ENCODE results near the gene ERBB3.
A peak's percentile ranks its signal among the peaks of the same experiment; 100 is the strongest.
"Not testable (repeated sequence)": the region's sequence is repeated elsewhere in the genome, so short reads cannot be mapped to it uniquely, and the experiment has no call there.

ERBB3 gene

DNA sequence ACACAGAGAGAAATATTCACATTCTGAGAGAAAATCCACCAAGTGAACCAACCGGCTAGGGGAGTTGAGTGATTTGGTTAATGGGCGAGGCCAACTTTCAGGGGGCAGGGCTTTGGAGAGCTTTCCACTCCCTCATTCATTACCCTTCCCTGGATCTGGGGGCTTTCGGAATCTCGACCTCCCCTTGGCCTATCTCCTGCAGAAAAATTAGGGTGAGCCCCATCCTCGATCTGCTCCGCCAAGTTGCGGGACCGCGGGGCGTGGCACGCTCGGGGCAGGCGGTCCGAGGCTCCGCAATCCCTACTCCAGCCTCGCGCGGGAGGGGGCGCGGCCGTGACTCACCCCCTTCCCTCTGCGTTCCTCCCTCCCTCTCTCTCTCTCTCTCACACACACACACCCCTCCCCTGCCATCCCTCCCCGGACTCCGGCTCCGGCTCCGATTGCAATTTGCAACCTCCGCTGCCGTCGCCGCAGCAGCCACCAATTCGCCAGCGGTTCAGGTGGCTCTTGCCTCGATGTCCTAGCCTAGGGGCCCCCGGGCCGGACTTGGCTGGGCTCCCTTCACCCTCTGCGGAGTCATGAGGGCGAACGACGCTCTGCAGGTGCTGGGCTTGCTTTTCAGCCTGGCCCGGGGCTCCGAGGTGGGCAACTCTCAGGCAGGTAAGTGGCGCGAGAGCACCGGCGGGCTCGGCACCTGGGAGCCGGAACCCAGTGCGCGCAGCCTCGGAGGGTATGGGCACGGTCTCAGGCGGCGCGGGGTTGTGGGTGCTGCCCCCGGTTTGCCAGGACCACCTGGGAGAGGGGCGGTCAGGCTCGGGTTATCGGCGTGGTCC is at the start of gene ERBB3:
TSS of gene ERBB3 (plus strand) at position 443 of the 833 bp plus-strand sequence. CDS start at position 579, 136 bp downstream.
- DNase-seq, result peak; percentile 35 to 67

DNA sequence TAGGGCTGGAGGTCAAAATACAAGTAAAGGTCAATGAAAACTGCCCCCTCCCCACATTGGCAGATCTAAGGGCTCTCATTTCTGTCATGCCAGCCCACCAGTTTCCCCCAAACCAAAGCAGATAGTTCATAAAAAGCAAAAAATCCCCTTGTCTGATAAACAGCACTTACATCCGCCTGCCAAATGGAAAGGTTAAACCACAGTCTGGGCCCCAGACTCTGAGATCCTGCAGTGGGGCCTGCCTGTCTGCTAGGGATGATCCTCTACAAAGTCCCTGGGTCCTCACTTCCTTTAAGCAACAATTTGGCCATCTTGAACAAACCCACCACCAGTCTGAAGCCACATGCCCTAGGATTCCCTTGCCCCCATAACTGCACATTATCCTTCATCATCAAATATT is 48.0 kb upstream of the ERBB3 start:
- DNase-seq, result no peak

DNA sequence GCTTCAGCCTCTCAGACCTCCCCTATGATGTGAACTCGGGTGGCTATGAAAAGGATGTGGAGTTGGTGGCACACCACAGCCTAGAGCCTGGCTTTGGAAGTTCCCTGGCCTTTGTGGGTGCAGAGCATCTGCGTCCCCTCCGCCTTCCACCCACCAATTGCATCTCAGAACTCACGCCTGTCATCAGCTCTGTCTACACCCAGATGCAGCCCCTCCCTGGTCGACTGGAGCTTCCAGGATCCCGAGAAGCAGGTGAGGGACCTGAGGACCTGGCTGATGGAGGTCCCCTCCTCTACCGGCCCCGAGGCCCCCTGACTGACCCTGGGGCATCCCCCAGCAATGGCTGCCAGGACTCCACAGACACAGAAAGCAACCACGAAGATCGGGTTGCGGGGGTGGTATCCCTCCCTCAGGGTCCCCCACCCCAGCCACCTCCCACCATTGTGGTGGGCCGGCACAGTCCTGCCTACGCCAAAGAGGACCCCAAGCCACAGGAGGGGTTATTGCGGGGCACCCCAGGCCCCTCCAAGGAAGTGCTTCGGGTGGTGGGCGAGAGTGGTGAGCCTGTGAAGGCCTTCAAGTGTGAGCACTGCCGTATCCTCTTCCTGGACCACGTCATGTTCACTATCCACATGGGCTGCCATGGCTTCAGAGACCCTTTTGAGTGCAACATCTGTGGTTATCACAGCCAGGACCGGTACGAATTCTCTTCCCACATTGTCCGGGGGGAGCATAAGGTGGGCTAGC is 45.2 kb upstream of the ERBB3 start:
- DNase-seq, result no peak

DNA sequence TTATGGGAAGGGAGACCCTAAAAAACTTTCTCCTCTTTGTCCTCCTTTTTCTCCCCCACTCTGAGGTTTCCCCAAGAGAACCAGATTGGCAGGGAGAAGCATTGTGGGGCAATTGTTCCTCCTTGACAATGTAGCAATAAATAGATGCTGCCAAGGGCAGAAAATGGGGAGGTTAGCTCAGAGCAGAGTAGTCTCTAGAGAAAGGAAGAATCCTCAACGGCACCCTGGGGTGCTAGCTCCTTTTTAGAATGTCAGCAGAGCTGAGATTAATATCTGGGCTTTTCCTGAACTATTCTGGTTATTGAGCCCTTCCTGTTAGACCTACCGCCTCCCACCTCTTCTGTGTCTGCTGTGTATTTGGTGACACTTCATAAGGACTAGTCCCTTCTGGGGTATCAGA is 42.8 kb upstream of the ERBB3 start:
- no peak for DNase-seq

DNA sequence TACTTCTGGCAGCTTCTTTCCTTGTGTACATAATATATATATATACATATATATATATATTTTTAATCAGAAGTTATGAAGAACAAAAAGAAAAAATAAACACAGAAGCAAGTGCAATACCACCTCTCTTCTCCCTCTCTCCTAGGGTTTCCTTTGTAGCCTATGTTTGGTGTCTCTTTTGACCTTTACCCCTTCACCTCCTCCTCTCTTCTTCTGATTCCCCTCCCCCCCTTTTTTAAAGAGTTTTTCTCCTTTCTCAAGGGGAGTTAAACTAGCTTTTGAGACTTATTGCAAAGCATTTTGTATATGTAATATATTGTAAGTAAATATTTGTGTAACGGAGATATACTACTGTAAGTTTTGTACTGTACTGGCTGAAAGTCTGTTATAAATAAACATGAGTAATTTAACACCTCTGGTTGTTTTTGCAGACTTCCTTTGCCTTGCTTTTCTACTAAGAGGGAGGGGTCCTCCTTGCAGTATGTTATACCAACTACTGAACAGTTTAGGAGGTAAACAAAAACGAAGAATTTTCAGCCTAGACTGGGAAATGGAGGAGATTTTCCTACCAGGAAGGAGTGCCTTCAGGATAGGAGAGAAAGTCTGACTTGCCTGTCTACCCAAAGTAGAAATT is 41.8 kb upstream of the ERBB3 start:
- DNase-seq, result no peak

DNA sequence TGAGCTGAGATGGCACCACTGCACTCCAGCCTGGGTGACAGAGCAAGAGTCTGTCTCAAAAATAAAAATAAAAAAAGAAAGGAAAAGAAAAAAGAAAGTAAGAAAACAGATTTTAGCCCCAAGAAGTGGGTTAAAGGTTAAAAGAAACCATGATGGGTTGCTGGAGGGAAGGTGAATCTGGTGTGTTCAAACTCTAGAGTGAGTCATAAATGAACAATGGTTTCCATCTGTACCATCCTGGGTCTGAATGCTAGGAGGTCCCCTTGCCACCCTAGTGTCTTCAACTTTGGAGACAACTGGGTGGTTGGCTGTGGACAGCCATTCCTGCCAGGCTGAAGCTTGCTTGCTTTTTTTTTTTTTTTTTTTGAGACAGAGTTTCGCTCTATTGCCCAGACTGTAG is 39.8 kb upstream of the ERBB3 start:
- DNase-seq, result no peak

DNA sequence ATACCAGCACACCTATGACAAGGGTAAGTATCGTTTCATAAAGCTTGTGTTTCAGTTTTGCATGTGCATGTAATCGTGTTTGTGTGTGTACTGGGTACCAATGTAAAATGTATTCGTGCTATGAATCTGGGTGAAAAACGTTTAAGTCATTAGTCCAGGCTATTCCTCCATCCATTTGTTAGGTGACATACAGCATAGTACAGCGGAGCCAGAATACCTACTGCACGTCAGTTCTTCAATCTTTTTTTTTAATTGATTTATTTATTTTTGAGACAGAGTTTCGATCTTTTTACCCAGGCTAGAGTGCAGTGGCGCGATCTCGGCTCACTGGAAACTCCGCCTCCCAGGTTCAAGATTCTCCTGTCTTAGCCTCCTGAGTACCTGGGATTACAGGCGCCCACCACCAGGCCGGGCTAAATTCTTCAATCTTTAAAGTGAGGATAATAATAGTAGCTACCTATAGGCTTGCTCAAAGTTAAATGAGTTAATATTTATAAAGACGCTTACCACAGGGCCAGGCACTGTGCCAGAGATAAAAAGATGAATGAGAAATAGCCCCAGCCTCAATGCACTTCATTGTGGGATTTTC is 38.9 kb upstream of the ERBB3 start:
- no peak for DNase-seq

DNA sequence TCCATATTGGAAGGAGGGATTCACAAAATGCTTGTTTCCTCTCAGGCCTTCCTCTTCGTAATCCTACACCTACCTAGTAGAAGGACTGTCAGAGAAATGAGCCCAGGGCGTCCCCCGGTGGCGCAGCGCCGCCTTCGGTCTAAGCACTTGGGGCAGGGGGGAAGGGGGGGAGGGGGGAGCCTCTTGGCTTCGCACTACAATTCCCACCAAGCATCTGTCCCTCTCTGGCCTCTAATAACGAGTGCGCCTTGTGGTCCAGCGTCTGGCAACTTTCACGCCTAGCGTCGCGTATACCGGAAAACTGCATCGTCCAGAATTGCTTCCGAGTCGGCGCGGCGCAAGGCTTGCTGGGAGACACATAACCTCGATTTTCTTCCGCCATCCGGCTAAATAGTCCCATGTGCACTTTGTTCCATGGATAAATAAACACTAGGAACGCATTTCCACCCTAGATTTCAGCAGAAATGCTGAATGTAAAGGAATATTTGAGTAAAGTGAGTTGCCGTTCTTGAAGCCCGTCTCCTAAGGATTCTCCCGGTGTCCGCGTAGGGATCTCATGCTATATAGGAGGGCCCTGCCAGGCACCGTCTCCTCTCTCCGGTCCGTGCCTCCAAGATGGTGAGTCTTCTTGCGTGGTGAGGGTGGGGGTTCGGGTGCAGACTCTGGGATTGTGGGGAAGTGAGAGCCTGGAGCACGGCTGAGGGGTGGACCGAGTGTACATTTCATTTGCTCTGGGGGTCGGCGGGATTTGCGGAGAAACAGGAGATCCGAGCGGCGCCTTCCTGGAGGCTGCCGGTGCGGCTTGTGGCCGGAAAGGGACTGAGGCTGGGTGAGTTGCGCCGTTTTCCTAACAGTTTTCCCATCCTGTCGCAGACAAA is 38.2 kb upstream of the ERBB3 start, which contains the start of gene RPS26:
TSS of gene RPS26 (plus strand) at position 367 of the 878 bp plus-strand sequence. CDS start at position 616, 249 bp downstream.
- DNase-seq, result peak; percentile 92 to 93

DNA sequence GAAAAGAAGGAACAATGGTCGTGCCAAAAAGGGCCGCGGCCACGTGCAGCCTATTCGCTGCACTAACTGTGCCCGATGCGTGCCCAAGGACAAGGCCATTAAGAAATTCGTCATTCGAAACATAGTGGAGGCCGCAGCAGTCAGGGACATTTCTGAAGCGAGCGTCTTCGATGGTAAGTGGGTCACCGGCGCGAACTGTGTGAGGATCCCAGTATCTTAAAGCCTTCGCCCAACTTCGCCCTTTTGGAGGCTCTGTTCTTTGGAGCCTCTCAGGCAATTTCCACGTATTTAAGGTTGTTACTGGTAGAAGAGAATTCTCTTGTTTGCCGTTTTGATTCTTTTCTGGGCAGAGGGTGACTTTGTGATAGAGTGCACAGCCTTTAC is 37.5 kb upstream of the ERBB3 start:
- not testable (repeated sequence) for DNase-seq

DNA sequence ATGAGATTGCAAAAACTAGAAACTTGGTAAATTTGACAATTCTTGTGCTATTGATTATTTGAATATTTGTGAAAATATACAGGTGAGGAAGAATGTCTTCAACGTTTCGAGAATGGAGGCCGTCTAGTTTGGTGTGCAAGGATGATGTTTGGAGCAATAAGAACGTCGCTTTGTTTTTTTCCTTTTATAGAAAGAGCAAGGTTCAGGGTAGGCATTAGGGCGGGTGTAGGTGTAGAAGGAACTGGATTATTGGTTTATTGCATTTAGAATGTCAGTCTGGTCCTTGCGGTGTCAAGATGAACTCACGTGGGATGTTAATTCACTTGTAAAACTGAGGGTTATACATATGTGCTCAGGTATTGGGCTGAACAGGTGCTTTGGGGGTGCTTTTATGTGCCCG is 37.1 kb upstream of the ERBB3 start:
- DNase-seq, result no peak

DNA sequence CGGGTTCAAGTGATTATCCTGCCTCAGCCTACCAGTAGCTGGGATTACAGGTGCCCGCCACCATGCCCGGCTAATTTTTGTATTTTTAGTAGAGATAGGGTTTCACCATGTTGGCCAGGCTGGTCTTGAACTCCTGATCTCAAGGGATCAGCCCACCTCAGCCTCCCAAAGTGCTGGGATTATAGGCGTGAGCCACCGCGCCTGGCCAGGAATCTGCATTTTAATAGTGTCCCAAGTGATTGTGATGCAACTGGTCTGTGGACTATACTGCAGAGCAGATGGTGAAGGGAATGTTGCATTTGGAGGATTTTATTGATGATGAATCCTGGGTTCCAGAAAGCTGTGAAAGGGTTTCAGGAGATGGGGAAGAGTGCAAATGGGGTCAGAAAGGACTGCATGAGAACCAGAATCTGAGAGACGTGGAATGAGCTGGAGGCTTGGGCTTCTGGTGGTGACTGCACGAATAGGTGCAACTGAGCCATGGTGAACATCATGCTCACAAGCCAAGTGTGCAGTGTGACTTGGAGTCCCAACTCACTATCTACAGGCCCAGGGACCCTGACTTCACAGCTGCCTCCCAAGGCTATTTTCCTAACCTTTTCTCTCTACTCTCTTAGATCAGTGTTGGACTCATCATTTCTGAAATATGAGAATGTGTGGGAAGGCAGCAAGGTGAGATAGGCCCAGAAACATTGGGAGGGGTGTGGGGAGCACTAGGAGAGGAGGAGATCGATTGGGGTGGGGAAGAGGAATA is 33.8 kb upstream of the ERBB3 start:
- DNase-seq, result no peak

DNA sequence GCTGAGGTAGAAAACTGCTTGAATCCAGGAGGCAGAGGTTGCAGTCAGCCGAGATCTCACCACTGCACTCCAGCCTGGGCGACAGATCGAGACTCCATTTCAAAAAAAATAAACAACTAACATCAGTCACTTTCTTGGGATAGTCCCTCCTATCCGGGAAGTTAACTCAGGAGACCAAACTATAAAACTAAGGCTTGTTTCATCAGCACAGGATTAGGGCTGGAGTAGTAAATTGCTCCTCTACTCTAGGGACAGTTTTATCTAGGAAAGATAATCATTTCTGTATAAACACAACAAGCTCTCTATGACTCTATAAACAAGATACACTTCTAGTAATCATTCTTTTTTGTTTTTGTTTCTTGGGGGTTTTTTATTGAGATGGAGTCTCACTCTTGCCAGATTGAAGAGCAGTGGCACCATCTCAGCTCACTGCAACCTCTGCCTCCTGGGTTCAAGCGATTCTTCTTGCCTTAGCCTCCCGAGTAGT is 26.5 kb upstream of the ERBB3 start:
- DNase-seq, result no peak

DNA sequence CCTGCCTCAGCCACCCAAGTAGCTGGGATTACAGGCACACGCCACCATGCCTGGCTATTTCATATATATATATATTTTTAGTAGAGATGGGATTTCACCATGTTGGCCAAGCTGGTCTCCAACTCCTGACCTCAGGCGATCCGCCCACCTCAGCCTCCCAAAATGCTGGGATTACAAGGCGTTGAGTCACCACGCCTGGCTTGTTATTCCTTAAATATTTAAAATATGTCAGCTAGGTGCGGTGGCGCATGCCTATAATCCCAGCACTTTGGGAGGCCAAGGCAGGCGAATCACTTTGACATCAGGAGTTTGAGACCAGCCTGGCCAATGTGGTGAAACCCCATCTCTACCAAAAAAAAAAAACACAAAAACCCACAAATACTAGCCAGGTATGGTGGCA is 20.0 kb upstream of the ERBB3 start:
- DNase-seq, result not testable (repeated sequence)

DNA sequence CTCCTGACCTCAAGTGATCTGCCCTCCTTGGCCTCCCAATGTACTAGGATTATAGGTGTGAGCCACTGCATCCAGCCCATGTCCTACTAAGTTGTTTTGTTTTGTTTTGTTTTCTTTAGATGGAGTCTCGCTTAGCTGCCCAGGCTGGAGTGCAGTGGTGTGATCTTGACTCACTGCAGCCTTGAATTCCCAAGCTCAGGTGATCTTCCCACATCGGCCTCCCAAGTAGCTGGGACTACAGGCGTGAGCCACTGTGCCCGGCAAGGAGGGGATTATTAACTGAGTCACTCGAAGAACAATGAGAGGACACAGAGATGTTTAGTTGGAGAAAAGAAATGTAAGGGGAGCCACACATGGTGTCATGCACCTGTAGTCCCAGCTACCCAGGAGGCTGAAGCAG is 18.0 kb upstream of the ERBB3 start:
- DNase-seq, result no peak

DNA sequence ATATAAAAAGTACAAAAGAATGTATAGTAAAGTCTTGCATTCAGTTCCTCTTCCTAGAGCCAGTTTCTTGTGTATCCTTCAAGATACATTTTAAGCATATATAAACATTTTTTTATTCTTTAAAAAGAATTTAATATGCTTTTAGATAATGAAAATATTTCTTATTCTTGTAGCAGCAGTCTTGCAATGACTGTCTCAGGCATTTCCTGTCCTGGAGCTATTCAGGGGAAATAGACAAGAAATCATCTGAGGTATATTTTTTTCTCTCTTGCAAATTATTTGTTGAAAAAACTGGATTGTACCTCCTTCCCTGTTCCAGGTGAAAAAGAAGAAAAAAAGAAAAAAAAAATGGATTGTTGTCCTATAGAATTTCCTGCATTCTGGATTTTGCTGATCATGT is 17.0 kb upstream of the ERBB3 start:
- no peak for DNase-seq

DNA sequence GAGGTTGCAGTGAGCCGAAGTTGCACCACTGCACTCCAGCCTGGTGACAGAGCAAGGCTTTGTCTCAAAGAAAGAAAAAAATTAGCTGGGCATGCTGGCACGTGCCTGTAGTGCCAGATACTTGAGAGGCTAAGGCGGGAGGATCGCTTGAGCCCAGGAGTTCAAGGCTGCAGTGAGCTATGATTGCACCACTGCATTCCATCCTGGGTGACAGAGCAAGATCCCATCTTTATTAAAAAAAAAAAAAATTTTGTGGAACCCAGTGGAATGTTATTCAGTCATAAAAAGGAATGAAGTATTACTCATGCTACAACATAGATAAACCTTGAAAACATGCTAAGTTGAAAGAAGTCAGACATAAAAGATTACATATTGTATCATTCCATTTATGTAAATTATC is 8.3 kb upstream of the ERBB3 start:
- no peak for DNase-seq

DNA sequence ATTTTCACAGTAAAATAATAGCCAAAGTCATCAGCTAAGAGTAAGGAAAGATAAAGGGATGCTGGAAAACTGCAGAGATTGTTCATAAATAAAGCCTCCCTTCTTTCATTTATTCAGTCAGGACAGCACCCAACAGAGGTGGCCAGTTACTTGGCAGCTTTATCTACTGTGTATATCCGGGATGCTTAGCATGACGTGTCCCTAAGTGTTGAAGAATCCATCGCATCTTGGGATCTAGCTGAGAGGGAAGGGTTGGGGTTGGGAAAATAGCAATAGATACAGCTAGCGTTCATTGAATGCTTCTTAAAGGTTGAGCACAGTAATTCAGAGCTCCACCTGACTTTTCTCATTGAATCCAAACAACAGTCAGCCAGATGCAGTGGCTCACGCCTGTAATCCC is 5.6 kb upstream of the ERBB3 start:
- DNase-seq, result no peak

DNA sequence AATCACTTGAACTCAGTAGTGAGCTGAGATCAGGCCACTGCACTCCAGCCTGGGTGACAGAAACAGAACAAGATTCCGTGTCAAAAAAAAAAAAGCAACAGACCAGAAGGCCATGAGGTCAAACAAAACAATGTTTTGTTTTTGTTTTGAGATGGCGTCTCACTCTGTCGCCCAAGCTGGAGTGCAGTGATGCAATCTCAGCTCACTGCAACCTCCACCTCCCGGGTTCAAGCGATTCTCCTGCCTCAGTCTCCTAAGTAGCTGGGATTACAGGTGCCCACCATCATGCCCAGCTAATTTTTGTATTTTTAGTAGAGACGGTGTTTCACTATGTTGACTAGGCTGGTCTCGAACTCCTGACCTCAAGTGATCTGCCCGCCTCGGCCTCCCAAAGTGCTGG is 2.0 kb upstream of the ERBB3 start:
- not testable (repeated sequence) for DNase-seq

DNA sequence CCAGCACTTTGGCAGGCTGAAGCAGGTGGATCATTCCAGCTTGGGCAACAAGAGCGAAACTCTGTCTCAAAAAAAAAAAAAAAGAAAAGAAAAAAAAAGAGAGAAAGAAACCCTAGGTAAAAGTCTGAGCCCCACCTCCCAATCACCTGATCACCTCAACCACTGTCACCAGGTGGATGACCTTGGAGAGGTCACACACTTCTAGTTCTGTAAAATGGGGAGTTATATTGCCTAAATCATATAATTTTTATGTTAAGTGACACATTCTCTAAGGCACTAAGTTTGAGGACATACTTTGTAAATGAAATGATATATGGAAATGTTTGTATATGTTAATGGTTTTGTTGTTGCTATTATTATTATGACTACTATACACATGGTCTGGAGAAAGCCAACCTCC is 1.5 kb upstream of the ERBB3 start:
- no peak for DNase-seq

DNA sequence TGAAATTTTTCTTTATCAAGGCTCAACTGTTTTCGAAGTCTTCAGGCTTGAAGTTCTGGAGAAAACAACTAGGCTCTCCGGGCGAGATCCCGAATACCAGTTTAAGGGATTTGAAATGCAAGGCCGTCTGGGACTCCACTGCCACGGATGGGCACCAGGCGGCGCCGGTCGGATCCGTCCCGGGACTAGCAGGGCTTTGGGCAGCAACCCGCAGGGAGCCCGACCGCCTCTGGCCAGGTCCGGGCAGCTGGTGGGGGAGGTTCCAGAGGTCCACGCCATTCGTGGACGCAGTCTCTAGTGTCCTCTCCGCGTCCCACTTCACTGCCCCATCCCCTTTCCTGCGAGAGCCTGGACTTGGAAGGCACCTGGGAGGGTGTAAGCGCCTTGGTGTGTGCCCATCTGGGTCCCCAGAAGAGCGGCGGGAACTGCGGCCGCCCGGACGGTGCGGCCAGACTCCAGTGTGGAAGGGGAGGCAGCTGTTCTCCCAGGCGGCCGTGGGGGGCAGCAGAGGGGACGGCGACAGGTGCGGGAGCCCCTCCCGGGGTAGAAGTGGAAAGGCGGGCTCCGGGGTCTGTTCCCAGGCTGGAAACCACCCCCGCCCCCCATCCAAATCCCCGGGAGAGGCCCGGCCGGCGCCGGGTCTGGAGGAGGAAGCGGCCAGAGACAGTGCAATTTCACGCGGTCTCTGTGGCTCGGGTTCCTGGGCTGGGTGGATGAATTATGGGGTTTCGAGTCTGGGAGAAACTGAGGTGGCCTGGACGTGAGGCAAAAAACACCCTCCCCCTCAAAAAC is 838 bp upstream of the ERBB3 start:
- peak; percentile 70 to 84 for DNase-seq

Data from inflammatory macrophage treated with lipopolysaccharide for 1 hour (primary cell).